HL-60 (cell line): ENCODE measurements around the gene DZANK1.

Experiments
- CTCF ChIP-seq: IDR thresholded peaks from one replicate; pipeline ENCODE4 v1.5.1; 2011; ENCODE audit warnings: low read length, control low read depth, inconsistent platforms; ENCODE audit not compliant: insufficient read depth
- GABPA ChIP-seq: IDR thresholded peaks from 2 replicates; pipeline ENCODE4 v1.6.1; 2012; ENCODE audit warnings: low read depth
- POLR2AphosphoS5 ChIP-seq: IDR thresholded peaks from 2 replicates; pipeline ENCODE4 v1.6.1; 2012; ENCODE audit warnings: low read depth

GRCh38 chr20:18504479-18505060 lies 37.7 kb upstream of the DZANK1 start:
- TF ChIP-seq CTCF: no peak
- no peak for TF ChIP-seq POLR2AphosphoS5
- TF ChIP-seq GABPA: no peak
